ENCODE measurements around the gene F2RL2.

DNA sequence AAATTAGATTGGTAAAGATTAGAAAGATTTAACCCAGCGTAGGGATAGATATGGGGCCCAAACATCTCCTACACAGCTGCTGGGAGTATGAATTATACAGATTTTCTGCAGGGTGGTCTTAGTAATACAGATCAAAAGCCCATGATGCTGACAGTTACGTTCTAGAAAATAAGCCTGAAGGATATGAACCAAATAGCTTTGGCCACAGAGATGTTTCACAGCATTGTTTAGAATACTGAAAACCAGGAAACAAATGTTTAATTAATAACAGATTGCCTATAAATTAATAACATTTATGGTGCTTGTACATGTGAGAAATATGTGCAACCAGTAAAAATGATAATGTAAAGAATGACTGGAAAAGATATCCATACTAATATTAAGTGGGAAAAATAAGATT lies 24.7 kb downstream of the F2RL2 start:
- TF ChIP-seq TAF1 (IDR thresholded peaks at IDR 0.05; ENCODE audit: borderline replicate concordance, insufficient read depth, low read length) = no peak
- TF ChIP-seq, protein P1, sequence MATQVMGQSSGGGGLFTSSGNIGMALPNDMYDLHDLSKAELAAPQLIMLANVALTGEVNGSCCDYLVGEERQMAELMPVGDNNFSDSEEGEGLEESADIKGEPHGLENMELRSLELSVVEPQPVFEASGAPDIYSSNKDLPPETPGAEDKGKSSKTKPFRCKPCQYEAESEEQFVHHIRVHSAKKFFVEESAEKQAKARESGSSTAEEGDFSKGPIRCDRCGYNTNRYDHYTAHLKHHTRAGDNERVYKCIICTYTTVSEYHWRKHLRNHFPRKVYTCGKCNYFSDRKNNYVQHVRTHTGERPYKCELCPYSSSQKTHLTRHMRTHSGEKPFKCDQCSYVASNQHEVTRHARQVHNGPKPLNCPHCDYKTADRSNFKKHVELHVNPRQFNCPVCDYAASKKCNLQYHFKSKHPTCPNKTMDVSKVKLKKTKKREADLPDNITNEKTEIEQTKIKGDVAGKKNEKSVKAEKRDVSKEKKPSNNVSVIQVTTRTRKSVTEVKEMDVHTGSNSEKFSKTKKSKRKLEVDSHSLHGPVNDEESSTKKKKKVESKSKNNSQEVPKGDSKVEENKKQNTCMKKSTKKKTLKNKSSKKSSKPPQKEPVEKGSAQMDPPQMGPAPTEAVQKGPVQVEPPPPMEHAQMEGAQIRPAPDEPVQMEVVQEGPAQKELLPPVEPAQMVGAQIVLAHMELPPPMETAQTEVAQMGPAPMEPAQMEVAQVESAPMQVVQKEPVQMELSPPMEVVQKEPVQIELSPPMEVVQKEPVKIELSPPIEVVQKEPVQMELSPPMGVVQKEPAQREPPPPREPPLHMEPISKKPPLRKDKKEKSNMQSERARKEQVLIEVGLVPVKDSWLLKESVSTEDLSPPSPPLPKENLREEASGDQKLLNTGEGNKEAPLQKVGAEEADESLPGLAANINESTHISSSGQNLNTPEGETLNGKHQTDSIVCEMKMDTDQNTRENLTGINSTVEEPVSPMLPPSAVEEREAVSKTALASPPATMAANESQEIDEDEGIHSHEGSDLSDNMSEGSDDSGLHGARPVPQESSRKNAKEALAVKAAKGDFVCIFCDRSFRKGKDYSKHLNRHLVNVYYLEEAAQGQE (IDR thresholded peaks at IDR 0.05; ENCODE audit: insufficient read depth in 1 of 2, low read depth in 2 of 2, low read length in 2 of 2) = no peak

All from PFSK-1 (cell line).